ENCODE data around the gene ASPRV1. TPM values are rescaled to one million over a fixed set of nuclear protein-coding genes. Genes with fewer than 3 reads are reported as not detected.

Gene ASPRV1
- total and polyA plus RNA-seq, 9 donors = 1.1 to 5.5 (median 4.4) TPM

- intact Hi-C loops (cut with DNase I) = no loop called here
- H3K27me3 ChIP-seq = no peaks in the 10 kb centered on the region
- DNase-seq = no peak
- TF ChIP-seq CTCF (IDR thresholded peaks at IDR 0.05) (no peak), POLR2A (IDR thresholded peaks at IDR 0.05) (no peak), EP300 (IDR thresholded peaks at IDR 0.05) (no peak)
- no peaks in the 10 kb centered on the region for H3K9me3 ChIP-seq
- H3K4me3 ChIP-seq = no peak overlapping the region
- no peaks in the 10 kb centered on the region for H3K4me1 ChIP-seq (ENCODE audit: insufficient read depth)
- no peak overlapping the region for H3K27ac ChIP-seq
- no peaks in the 10 kb centered on the region for H3K36me3 ChIP-seq
Observed at GRCh38 chr2:69933254-69933828, 28.1 kb downstream of the ASPRV1 start.

DNA sequence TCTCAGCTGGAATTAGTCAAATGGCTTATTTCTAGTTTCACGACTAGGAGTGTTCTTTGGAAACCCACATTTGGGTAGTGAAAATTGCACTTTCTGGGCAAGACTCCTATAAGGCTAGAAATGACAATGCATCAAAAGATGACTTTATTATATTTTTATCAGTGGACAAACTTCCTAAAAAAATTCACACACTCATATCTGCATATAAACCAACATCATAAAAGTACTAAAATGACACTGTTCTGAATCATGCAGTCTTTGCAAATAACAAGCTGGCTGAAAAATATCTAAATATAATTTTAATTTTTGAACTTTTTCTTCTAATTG, 28.9 kb downstream of the ASPRV1 start:
- TF ChIP-seq CTCF (IDR thresholded peaks at IDR 0.05) (no peak), EP300 (IDR thresholded peaks at IDR 0.05) (no peak), POLR2A (IDR thresholded peaks at IDR 0.05) (no peak)
- WGBS, 3 donors = 74 to 97% (median 89%) methylated on average over 1 of the region's 1 CpG
- Histone ChIP-seq H3K9me3 (no peaks in the 10 kb centered on the region), H3K36me3 (no peaks in the 10 kb centered on the region), H3K4me3 (no peak overlapping the region), H3K27me3 (no peaks in the 10 kb centered on the region), H3K27ac (no peak overlapping the region), H3K4me1 (ENCODE audit: insufficient read depth) (no peaks in the 10 kb centered on the region)
- intact Hi-C loops (cut with DNase I) = no loop called here
- DNase-seq = no peak

- no peaks in the 10 kb centered on the region for H3K27me3 ChIP-seq
- intact Hi-C loops (cut with DNase I) = no loop called here
- 88 to 92% (median 90%) methylated on average over 7 of the region's 7 CpGs for WGBS, 3 donors
- no peak overlapping the region for H3K27ac ChIP-seq
- H3K4me3 ChIP-seq = no peak overlapping the region
- H3K36me3 ChIP-seq = no peaks in the 10 kb centered on the region
- DNase-seq = no peak
- TF ChIP-seq CTCF (IDR thresholded peaks at IDR 0.05) = no peak
- TF ChIP-seq EP300 (IDR thresholded peaks at IDR 0.05) = no peak
- TF ChIP-seq POLR2A (IDR thresholded peaks at IDR 0.05) = no peak
- no peaks in the 10 kb centered on the region for H3K9me3 ChIP-seq
- H3K4me1 ChIP-seq (ENCODE audit: insufficient read depth) = no peaks in the 10 kb centered on the region
Observed at GRCh38 chr2:69931832-69932595, 29.4 kb downstream of the ASPRV1 start.

DNA sequence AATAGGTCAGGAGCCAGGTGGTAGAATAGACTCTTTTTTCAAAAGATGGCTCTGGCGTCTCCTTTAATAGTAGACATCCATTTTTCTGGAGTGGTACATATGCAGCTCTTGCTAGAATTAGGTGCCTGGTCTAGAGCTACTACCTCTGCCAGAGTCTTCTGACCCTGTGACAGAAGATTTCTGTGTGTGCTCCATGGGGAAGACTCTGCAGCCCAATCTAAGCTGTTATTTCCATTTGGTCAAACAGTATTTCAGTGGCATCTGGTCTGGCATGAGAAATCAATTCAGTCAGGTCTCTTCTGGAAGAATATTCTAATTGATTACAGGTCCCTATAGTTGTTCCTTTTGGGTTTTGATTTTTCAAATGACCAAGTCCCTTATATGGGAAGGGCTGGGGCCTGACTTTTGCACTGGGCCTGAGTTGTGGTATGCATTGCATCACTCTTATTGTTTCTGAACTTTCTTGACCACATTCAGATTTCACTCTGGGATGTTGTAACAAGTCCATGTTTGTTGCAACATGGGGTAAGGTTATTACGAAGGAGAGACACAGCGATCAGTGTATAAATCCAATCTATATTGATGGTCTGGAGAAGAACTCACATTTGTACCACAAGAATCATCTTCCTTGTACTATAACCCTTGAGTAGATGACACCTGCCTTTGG, 34.4 kb downstream of the ASPRV1 start:
- 77 to 83% (median 82%) methylated on average over 3 of the region's 3 CpGs for WGBS, 3 donors
- Histone ChIP-seq H3K4me1 (ENCODE audit: insufficient read depth) (no peaks in the 10 kb centered on the region), H3K27me3 (no peaks in the 10 kb centered on the region), H3K36me3 (no peaks in the 10 kb centered on the region), H3K4me3 (no peak overlapping the region), H3K9me3 (no peaks in the 10 kb centered on the region), H3K27ac (no peak overlapping the region)
- intact Hi-C loops (cut with DNase I) = loop anchor here in 1 of 4 donors (10.0 kb wide), 1 partner anchor 138 kb away; no protein-coding TSS in a partner anchor
- no peak for DNase-seq
- TF ChIP-seq EP300 (IDR thresholded peaks at IDR 0.05) = no peak
- TF ChIP-seq POLR2A (IDR thresholded peaks at IDR 0.05) = no peak
- no peak for TF ChIP-seq CTCF (IDR thresholded peaks at IDR 0.05)
